A549 (cell line): ENCODE results near the gene PNPLA7. TPM values are rescaled to one million over a fixed set of nuclear protein-coding genes. Genes with fewer than 3 reads are reported as not detected.

Source experiments
- ATAC-seq, 2 experiments: fragments of 200-7000 bp in 1 of 2; fragments of >200 bp in 1 of 2; cut with Nextera tagmentation in 1 of 2; cut with Tn5 transposase in 1 of 2; 3 replicates each; pipeline versions ENCODE4 v1.8.0 to v1.9.1; 2018 to 2020; ENCODE audit warnings: mild to moderate bottlenecking in 1 of 2, moderate library complexity in 1 of 2
- CTCF ChIA-PET: fragments of 300-600 bp; sonication (Branson Sonifier 250); formaldehyde crosslinking; extraction: SDS; loops from one replicate; lab custom pipeline; 2021; ENCODE audit warnings: antibody characterized with exemption, inconsistent platforms; lab: Yijun Ruan, JAX
- POLR2A ChIA-PET: fragments of 350-600 bp; formaldehyde crosslinking; extraction: SDS; loops from one replicate; lab custom pipeline; 2021; ENCODE audit warnings: antibody characterized with exemption, inconsistent platforms; lab: Yijun Ruan, JAX
- DNase-seq, 2 experiments: peaks; one replicate each; pipeline versions ENCODE4 v3.0.0 to v3.0.0-alpha.2; 2011 to 2016; ENCODE audit warnings: low read depth in 1 of 2, low spot score in 1 of 2
- FAIRE-seq: peaks from 2 replicates; lab custom pipeline; 2011; peaks lifted over from hg19 to GRCh38; lab: Jason Lieb, UNC
- H3K27ac ChIP-seq, 2 experiments: fragments of >200 bp; sonication (Bioruptor Twin); formaldehyde crosslinking; 3 replicates each; pipeline ENCODE4 v1.5.1; 2016 to 2017
- H3K4me1 ChIP-seq: fragments of >200 bp; sonication (Bioruptor Twin); formaldehyde crosslinking; 3 replicates; pipeline ENCODE4 v1.6.1; 2016
- H3K4me2 ChIP-seq: fragments of >200 bp; sonication (Bioruptor Twin); formaldehyde crosslinking; 3 replicates; pipeline ENCODE4 v1.6.1; 2016
- H3K4me3 ChIP-seq: fragments of >200 bp; sonication (Bioruptor Twin); formaldehyde crosslinking; 3 replicates; pipeline ENCODE4 v1.5.1; 2016
- H3K9me3 ChIP-seq: fragments of >200 bp; sonication (Bioruptor Twin); formaldehyde crosslinking; 3 replicates; pipeline ENCODE4 v1.6.1; 2016
- CBX8 ChIP-seq: fragments of 200-600 bp; sonication (generic); IDR thresholded peaks from 2 replicates; pipeline ENCODE4 v1.6.1; 2016
- ESRRA ChIP-seq: fragments of 150-350 bp; IDR thresholded peaks from 2 replicates; pipeline ENCODE4 v1.6.1; 2014; ENCODE audit warnings: mild to moderate bottlenecking, low read length, borderline replicate concordance
- FOSB ChIP-seq: fragments of 250-450 bp; sonication (Bioruptor Pico); IDR thresholded peaks from 2 replicates; pipeline ENCODE4 v1.5.0; 2020; ENCODE audit warnings: mild to moderate bottlenecking, moderate library complexity
- GATA3 ChIP-seq: IDR thresholded peaks from 2 replicates; pipeline ENCODE4 v1.6.1; 2012; ENCODE audit warnings: borderline replicate concordance
- HDAC2 ChIP-seq: fragments of 200-600 bp; sonication (generic); IDR thresholded peaks from 2 replicates; pipeline ENCODE4 v1.6.1; 2016
- HEYL ChIP-seq: fragments of 250-450 bp; sonication (Bioruptor Pico); IDR thresholded peaks from 2 replicates; pipeline ENCODE4 v1.8.0; 2021; ENCODE audit warnings: mild to moderate bottlenecking, moderate library complexity
- HOXA7 ChIP-seq: fragments of 250-450 bp; sonication (Bioruptor Pico); IDR thresholded peaks from 2 replicates; pipeline ENCODE4 v1.5.0; 2020; ENCODE audit warnings: mild to moderate bottlenecking, moderate library complexity
- KDM5A ChIP-seq: fragments of 200-600 bp; sonication (generic); IDR thresholded peaks from 2 replicates; pipeline ENCODE4 v1.6.1; 2016; ENCODE audit warnings: antibody characterized with exemption, mild to moderate bottlenecking
- NFE2L2 ChIP-seq: fragments of 150-350 bp; conservative IDR thresholded peaks from 2 replicates; pipeline ENCODE4 v1.6.1; 2014; ENCODE audit warnings: low read length
- PHF8 ChIP-seq: fragments of 200-600 bp; sonication (generic); IDR thresholded peaks from 2 replicates; pipeline ENCODE4 v1.6.1; 2016; ENCODE audit warnings: low read depth, mild to moderate bottlenecking, antibody characterized with exemption, moderate library complexity, borderline replicate concordance
- RAD21 ChIP-seq, 2 experiments: fragments of >200 bp in 1 of 2; sonication (Bioruptor Twin) in 1 of 2; formaldehyde crosslinking in 1 of 2; IDR thresholded peaks in 1 of 2; conservative IDR thresholded peaks in 1 of 2; 2 replicates in 1 of 2; 3 replicates in 1 of 2; pipeline ENCODE4 v1.6.1; 2012 to 2018; ENCODE audit warnings: inconsistent platforms in 1 of 2
- RARB ChIP-seq: fragments of 250-450 bp; sonication (Bioruptor Pico); IDR thresholded peaks from 2 replicates; pipeline ENCODE4 v1.8.0; 2021; ENCODE audit warnings: mild to moderate bottlenecking, moderate library complexity
- RCOR1 ChIP-seq: fragments of 150-350 bp; IDR thresholded peaks from 2 replicates; pipeline ENCODE4 v1.6.1; 2014; ENCODE audit warnings: antibody characterized with exemption, low read length, low read depth
- SMC3 ChIP-seq: fragments of >200 bp; sonication (Bioruptor Twin); formaldehyde crosslinking; IDR thresholded peaks from 3 replicates; pipeline ENCODE4 v1.6.1; 2018; ENCODE audit warnings: inconsistent platforms
- SREBF2 ChIP-seq: fragments of 450-650 bp; IDR thresholded peaks from 2 replicates; pipeline ENCODE4 v1.6.1; 2014; ENCODE audit warnings: mild to moderate bottlenecking, moderate library complexity
- TFCP2L1 ChIP-seq: fragments of 250-450 bp; sonication (Bioruptor Pico); IDR thresholded peaks from 2 replicates; pipeline ENCODE4 v1.5.0; 2021; ENCODE audit warnings: mild to moderate bottlenecking
- ZFP36 ChIP-seq: fragments of 450-650 bp; IDR thresholded peaks from 2 replicates; pipeline ENCODE4 v1.6.1; 2014; ENCODE audit warnings: borderline replicate concordance; ENCODE audit not compliant: partially characterized antibody
- WGBS: methylation state at CpG from one replicate; pipeline ENCODE4 v1.1.6; 2017; ENCODE audit errors: missing lambda C conversion rate; 5-methylcytosine and 5-hydroxymethylcytosine counted together
- polyA plus RNA-seq, 4 experiments: library from polyadenylated mRNA; depleted of rRNA in 3 of 4; stranded (reverse); fragments of >200 nt; fragmentation: RNase III in 1 of 4; extraction: RNeasy Plus Mini Kit Qiagen cat#74134 plus additional on column Dnase treatment in 1 of 4; gene quantifications; 2 replicates in 3 of 4; 3 replicates in 1 of 4; pipeline ENCODE4 v1.2.3, GENCODE V29; 2011 to 2017
- TF ChIP-seq, protein P1 (sequence below): IDR thresholded peaks from 2 replicates; pipeline ENCODE4 v1.6.1; 2012; ENCODE audit warnings: low read depth, borderline replicate concordance
- TF ChIP-seq, protein P2 (sequence below): IDR thresholded peaks from 2 replicates; pipeline ENCODE4 v1.6.1; 2012
- TF ChIP-seq, protein P3 (sequence below): fragments of >200 bp; sonication (Bioruptor Twin); formaldehyde crosslinking; IDR thresholded peaks from 3 replicates; pipeline ENCODE4 v1.5.1; 2016
- TF ChIP-seq, protein P4 (sequence below): fragments of 450-650 bp; IDR thresholded peaks from 2 replicates; pipeline ENCODE4 v1.6.1; 2014; ENCODE audit warnings: antibody characterized with exemption
- TF ChIP-seq, protein P5 (sequence below): fragments of 150-350 bp; IDR thresholded peaks from 2 replicates; pipeline ENCODE4 v1.6.1; 2014; ENCODE audit warnings: low read depth, mild to moderate bottlenecking, low read length

Gene PNPLA7
- polyA plus RNA-seq, 2 of the 4 experiments (the other 2 are of a cell fraction): 0.31 to 1.1 TPM

DNA sequence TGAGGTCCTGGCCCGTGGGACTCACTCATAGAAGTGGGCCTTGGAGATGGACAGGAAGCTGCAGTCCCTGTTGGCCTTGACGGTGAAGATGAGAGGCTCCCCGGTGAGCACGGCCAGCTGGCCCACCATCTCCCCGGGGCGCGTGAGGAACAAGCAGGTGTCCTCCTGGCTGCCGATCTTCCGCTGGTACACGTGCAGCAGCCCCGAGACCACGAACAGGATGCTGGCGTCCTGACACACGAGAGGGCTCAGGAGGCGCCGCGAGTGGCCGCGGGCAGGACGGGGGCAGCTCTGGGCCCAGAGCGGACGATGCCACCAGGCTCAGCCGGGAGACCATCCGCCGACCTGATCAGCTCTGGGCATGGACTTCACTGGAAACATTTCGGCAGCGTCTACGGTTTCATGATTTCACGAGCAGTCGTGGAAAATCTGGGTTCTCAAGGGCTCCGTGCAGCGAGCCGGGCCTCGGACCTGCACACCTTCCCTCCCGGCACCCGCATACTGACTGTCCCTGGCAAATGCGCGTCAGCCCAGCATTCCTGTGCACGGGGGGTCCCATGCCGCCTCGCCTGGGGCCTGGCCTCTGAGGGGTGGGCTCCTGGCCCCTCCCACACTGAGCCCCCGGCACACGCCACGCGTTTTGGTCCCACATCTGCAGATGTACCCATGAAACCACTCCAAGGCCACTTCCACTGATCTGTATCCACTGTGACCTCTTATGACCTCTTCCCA is 49.4 kb downstream of the PNPLA7 start:
- FAIRE-seq: no peak

DNA sequence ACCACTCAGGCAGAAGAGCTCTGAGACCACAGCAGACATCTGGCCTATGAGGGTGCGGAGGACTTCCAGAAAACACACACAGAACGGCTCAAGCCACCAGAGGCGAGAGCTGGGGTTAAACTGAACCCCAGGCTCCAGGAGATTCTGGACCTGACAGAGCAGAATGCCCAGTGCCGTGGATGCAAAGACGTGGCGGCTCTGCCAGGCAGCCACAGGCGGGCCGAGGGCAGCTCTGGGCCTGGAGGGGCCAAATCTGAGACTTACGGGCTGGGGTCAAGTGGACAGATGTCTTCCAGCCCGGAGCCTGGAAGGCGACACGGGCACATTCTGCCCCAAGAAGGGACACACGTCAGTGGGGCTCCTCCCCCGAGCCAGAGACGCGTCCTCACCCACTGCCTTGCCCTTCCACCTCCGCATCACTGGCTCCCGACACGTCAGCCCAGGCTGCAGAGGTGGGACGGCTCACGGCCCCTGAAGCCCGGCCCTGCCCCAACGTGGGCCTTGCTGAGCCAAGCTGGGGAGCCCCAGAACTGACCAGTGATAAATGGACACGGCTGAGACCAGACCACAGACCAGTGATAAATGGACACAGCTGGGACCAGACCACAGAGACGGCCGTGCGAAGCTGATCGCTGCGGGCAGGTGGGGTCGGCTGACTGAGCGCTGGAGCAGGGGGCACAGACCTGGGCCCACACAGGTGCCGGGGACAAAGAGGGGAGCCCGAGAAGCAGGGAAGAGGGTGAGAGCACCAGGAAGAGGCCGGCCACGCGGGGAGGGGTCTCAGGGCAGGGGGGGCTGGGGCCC is 50.1 kb downstream of the PNPLA7 start:
- Histone ChIP-seq H3K27ac (no peak overlapping the region), H3K4me1 (peaks cover 5% of the 10 kb centered on the region; the same call in 2 of the 3 replicates), H3K9me3 (no peaks in the 10 kb centered on the region)
- CTCF ChIA-PET: interaction anchor here (1.5 kb wide), 1 partner anchor 18 kb away, joined by 3 read pairs; no protein-coding TSS in a partner anchor
- no peak for ATAC-seq
- POLR2A ChIA-PET: interaction anchor here (0.6 kb wide), 1 partner anchor 119 kb away, joined by 3 read pairs; the partner anchor contains the start of gene EHMT1
- TF ChIP-seq ZFP36 (no peak), HDAC2 (no peak), SREBF2 (no peak), RCOR1 (no peak), GATA3 (no peak)
- TF ChIP-seq, protein P1, sequence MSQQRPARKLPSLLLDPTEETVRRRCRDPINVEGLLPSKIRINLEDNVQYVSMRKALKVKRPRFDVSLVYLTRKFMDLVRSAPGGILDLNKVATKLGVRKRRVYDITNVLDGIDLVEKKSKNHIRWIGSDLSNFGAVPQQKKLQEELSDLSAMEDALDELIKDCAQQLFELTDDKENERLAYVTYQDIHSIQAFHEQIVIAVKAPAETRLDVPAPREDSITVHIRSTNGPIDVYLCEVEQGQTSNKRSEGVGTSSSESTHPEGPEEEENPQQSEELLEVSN: no peak
- TF ChIP-seq, all 56 proteins: peak for 0
- FAIRE-seq (no peak), DNase-seq (no peak)
- no peak overlapping the region for H3K4me3 ChIP-seq
- WGBS: 92% methylated on average over 31 of the region's 36 CpGs
- H3K4me2 ChIP-seq: no peak overlapping the region

More for the DNA sequence above, 49.4 kb downstream of the PNPLA7 start:
- Histone ChIP-seq H3K9me3 (no peaks in the 10 kb centered on the region), H3K27ac (no peak overlapping the region), H3K4me2 (no peak overlapping the region), H3K4me3 (no peak overlapping the region), H3K4me1 (peaks cover 7% of the 10 kb centered on the region; the same call in 2 of the 3 replicates)
- ATAC-seq (no peak), DNase-seq (no peak)
- CTCF ChIA-PET: interaction anchor here (1.5 kb wide), 1 partner anchor 19 kb away, joined by 3 read pairs; no protein-coding TSS in a partner anchor
- POLR2A ChIA-PET: no interaction called here
- TF ChIP-seq, protein P2, sequence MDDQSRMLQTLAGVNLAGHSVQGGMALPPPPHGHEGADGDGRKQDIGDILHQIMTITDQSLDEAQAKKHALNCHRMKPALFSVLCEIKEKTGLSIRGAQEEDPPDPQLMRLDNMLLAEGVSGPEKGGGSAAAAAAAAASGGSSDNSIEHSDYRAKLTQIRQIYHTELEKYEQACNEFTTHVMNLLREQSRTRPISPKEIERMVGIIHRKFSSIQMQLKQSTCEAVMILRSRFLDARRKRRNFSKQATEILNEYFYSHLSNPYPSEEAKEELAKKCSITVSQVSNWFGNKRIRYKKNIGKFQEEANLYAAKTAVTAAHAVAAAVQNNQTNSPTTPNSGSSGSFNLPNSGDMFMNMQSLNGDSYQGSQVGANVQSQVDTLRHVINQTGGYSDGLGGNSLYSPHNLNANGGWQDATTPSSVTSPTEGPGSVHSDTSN: no peak
- TF ChIP-seq HEYL (CRISPR knock-in tag): no peak
- no peak for TF ChIP-seq SMC3
- TF ChIP-seq TFCP2L1 (CRISPR knock-in tag): no peak
- TF ChIP-seq KDM5A: no peak
- TF ChIP-seq RARB: no peak
- no peak for TF ChIP-seq PHF8
- TF ChIP-seq, protein P3, sequence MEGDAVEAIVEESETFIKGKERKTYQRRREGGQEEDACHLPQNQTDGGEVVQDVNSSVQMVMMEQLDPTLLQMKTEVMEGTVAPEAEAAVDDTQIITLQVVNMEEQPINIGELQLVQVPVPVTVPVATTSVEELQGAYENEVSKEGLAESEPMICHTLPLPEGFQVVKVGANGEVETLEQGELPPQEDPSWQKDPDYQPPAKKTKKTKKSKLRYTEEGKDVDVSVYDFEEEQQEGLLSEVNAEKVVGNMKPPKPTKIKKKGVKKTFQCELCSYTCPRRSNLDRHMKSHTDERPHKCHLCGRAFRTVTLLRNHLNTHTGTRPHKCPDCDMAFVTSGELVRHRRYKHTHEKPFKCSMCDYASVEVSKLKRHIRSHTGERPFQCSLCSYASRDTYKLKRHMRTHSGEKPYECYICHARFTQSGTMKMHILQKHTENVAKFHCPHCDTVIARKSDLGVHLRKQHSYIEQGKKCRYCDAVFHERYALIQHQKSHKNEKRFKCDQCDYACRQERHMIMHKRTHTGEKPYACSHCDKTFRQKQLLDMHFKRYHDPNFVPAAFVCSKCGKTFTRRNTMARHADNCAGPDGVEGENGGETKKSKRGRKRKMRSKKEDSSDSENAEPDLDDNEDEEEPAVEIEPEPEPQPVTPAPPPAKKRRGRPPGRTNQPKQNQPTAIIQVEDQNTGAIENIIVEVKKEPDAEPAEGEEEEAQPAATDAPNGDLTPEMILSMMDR: no peak
- TF ChIP-seq RAD21 (conservative IDR thresholded peaks at IDR 0.05 in 1 of 2, IDR thresholded peaks at IDR 0.05 in 1 of 2): no peak
- 93% methylated on average over 45 of the region's 45 CpGs for WGBS

DNA sequence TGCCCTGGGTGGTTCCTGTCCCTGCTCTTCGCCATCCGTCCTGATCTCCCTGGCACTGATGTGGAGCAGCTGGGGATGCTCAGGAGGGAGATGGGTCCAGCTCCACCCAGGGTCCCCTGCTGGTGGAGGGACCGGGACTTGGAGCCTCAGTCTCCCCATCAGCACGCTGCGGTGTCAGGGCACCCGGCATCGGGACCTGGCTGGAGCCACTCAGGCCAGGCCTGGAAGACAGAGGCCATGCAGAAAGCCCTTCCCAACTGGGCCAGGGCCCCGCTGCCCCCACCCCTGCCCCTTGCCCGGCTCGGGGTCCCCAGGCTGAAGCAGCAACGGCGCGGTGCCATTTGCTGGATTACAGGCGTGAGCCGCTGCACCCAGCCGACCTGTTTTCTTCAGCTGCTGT is 50.8 kb downstream of the PNPLA7 start:
- FAIRE-seq (no peak), DNase-seq (no peak), ATAC-seq (no peak)
- H3K9me3 ChIP-seq: no peaks in the 10 kb centered on the region
- TF ChIP-seq FOSB (CRISPR knock-in tag) (no peak), ESRRA (no peak), GATA3 (no peak), NFE2L2 (no peak), HOXA7 (CRISPR knock-in tag) (no peak), CBX8 (no peak), ZFP36 (no peak), HDAC2 (no peak), SMC3 (no peak), PHF8 (no peak)
- TF ChIP-seq, protein P4, sequence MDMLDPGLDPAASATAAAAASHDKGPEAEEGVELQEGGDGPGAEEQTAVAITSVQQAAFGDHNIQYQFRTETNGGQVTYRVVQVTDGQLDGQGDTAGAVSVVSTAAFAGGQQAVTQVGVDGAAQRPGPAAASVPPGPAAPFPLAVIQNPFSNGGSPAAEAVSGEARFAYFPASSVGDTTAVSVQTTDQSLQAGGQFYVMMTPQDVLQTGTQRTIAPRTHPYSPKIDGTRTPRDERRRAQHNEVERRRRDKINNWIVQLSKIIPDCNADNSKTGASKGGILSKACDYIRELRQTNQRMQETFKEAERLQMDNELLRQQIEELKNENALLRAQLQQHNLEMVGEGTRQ: no peak
- TF ChIP-seq, protein P5, sequence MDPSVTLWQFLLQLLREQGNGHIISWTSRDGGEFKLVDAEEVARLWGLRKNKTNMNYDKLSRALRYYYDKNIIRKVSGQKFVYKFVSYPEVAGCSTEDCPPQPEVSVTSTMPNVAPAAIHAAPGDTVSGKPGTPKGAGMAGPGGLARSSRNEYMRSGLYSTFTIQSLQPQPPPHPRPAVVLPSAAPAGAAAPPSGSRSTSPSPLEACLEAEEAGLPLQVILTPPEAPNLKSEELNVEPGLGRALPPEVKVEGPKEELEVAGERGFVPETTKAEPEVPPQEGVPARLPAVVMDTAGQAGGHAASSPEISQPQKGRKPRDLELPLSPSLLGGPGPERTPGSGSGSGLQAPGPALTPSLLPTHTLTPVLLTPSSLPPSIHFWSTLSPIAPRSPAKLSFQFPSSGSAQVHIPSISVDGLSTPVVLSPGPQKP: no peak
- WGBS: 90% methylated on average over 9 of the region's 16 CpGs
- H3K27ac ChIP-seq: no peak overlapping the region
- CTCF ChIA-PET: interaction anchor here (0.6 kb wide), 1 partner anchor 155 kb away, joined by 3 read pairs; no protein-coding TSS in a partner anchor
- POLR2A ChIA-PET: interaction anchor here (0.6 kb wide), 1 partner anchor 119 kb away, joined by 3 read pairs; the partner anchor contains the start of gene EHMT1
- H3K4me3 ChIP-seq: no peak overlapping the region
- no peak overlapping the region for H3K4me2 ChIP-seq
- peaks cover 5% of the 10 kb centered on the region; the same call in 2 of the 3 replicates for H3K4me1 ChIP-seq
